Mucosa of descending colon (tissue), 3 donors: ENCODE data around the gene FOXK2. TPM values are rescaled to one million over a fixed set of nuclear protein-coding genes. Genes with fewer than 3 reads are reported as not detected.
"Not testable (repeated sequence)": the region's sequence is repeated elsewhere in the genome, so short reads cannot be mapped to it uniquely, and the experiment has no call there.

Experiments used
- ATAC-seq: fragments of 200-7000 bp; cut with Tn5 transposase; one replicate; pipeline ENCODE4 v1.9.1; 2020; ENCODE audit warnings: mild to moderate bottlenecking, moderate library complexity
- DNase-seq, 3 donors: peaks; one replicate each; pipeline ENCODE4 v3.0.0-alpha.2; 2020
- H3K36me3 ChIP-seq: fragments of 200-600 bp; one replicate; pipeline ENCODE4 v1.8.0; 2021; ENCODE audit warnings: low read depth, mild to moderate bottlenecking
- H3K4me1 ChIP-seq: fragments of 200-600 bp; one replicate; pipeline ENCODE4 v1.8.0; 2021; ENCODE audit warnings: low read depth, mild to moderate bottlenecking
- H3K4me3 ChIP-seq: fragments of 200-600 bp; one replicate; pipeline ENCODE4 v1.8.0; 2021; ENCODE audit warnings: mild to moderate bottlenecking
- H3K9me3 ChIP-seq: fragments of 200-600 bp; one replicate; pipeline ENCODE4 v1.8.0; 2021; ENCODE audit warnings: mild to moderate bottlenecking
- CTCF ChIP-seq: fragments of 200-600 bp; IDR thresholded peaks from one replicate; pipeline ENCODE4 v1.8.0; 2022; ENCODE audit warnings: antibody characterized with exemption, mild to moderate bottlenecking
- intact Hi-C, 2 donors: fragments of 100-400 bp; cut with DNase I in 1 of 2; cut with micrococcal nuclease in 1 of 2; formaldehyde crosslinking; loops; one replicate each; pipeline versions ENCODE4 v1.11.0 to v1.11.1; 2022; cut with DNase I, micrococcal nuclease
- total RNA-seq, 3 donors: library from RNA; stranded (reverse); fragmentation: NEBNext Ultra II Directional in 2 of 3; extraction: Animal tissue kit (Norgen Biotek cat#: 25700) in 2 of 3; gene quantifications; one replicate each; pipeline versions ENCODE4 v1.2.1 to v1.2.4, GENCODE V29; 2021 to 2023
- donor health status: DM: no; HTN: no; CAD: no; lungs with moderate emphysema.
- donor health status: DM: no; HTN: no; CAD: no.
- donor health status: DM: no; HTN: yes; CAD: no.

Gene FOXK2
- total RNA-seq, 3 donors from 2014 or later: 39.7 to 62.3 (median 43.5) TPM

DNA sequence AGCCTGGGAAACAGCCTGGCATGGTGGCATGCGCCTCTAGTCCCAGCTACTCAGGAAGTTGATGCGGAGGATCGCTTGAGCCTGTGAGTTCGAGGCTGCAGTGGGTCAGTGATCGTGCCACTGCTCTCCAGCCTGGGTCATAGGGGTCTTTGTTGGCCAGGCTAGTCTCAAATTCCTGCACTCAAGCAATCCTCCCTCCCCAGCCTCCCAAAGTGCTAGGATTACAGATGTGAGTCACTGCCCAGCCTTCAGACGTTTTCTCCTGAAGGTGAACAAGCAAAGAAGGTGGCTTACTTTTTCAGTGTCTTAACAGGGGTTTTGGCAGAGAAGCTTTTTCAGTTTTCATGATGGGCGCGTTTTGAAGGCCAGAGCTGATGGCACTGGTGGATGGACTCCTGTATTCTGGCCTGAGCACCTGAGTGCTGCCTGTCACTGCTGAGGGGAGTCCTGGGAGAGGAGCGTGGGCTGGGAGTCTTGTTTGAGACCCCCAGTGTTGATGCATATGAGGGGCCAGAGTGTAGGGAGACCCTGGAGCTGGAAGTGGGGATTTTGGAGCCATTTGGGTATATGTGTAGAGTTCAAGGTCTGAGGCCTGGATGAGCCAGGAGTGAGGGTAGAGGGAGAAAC, 41.4 kb downstream of the FOXK2 start:
- DNase-seq (no peak), ATAC-seq (no peak)
- intact Hi-C loops: no loop called here
- no peaks in the 10 kb centered on the region for H3K36me3 ChIP-seq
- H3K4me3 ChIP-seq: no peak overlapping the region
- no peak for TF ChIP-seq CTCF
- peaks cover 30% of the 10 kb centered on the region for H3K4me1 ChIP-seq
- H3K9me3 ChIP-seq: no peaks in the 10 kb centered on the region

GRCh38 chr17:82561429-82562035, 42.0 kb downstream of the FOXK2 start:
- no peak for DNase-seq
- intact Hi-C loops: no loop called here
- H3K9me3 ChIP-seq: no peaks in the 10 kb centered on the region
- ATAC-seq: no peak
- no peak for TF ChIP-seq CTCF
- no peak overlapping the region for H3K4me3 ChIP-seq
- H3K36me3 ChIP-seq: no peaks in the 10 kb centered on the region
- H3K4me1 ChIP-seq: peaks cover 36% of the 10 kb centered on the region

GRCh38 chr17:82562718-82563220, 43.2 kb downstream of the FOXK2 start:
- H3K36me3 ChIP-seq, DNase-seq, H3K4me3 ChIP-seq, intact Hi-C loops, H3K9me3 ChIP-seq, ATAC-seq: not testable (repeated sequence)
- H3K4me1 ChIP-seq: peaks cover 48% of the 10 kb centered on the region

GRCh38 chr17:82563318-82563717, 43.8 kb downstream of the FOXK2 start:
- Histone ChIP-seq H3K36me3 (no peaks in the 10 kb centered on the region), H3K4me3 (no peak overlapping the region), H3K4me1 (peaks cover 54% of the 10 kb centered on the region), H3K9me3 (no peaks in the 10 kb centered on the region)
- intact Hi-C loops: no loop called here
- DNase-seq: no peak
- no peak for ATAC-seq
- no peak for TF ChIP-seq CTCF

DNA sequence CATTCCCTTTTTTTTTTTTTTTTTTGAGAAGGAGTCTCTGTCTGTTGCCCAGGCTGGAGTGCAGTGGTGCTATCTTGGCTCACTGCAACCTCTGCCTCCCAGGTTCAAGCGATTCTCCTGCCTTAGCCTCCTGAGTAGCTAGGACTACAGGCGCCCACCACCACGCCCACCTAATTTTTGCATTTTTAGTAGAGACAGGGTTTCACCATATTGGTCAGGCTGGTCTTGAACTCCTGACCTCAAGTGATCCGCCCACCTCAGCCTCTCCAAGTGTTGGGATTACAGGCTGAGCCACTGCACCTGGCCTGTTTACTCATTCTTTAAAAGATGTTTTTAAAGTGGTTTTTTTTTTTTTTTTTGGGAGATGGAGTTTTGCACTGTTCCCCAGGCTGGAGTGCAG, 44.2 kb downstream of the FOXK2 start:
- DNase-seq, ATAC-seq, H3K4me3 ChIP-seq, intact Hi-C loops, H3K36me3 ChIP-seq, H3K9me3 ChIP-seq: not testable (repeated sequence)
- peaks cover 54% of the 10 kb centered on the region for H3K4me1 ChIP-seq

DNA sequence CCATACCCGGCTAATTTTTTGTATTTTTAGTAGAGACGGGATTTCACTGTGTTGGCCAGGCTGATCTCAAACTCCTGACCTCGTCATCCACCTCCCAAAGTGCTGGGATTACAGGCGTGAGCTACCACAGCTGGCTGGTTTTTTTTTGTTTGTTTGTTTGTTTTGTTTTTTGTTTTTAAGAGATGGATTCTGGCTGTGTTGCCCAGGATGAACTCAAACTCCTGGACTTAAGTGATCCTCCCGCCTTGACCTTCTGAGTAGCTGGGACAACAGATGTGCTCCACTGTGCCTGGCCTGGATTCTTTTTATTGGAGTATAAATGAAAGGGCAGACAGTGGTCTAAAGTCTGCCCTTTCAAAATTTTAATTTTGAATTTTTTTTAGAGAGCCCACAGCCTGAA, 44.7 kb downstream of the FOXK2 start:
- ATAC-seq: no peak
- no peak overlapping the region for H3K4me3 ChIP-seq
- no peaks in the 10 kb centered on the region for H3K36me3 ChIP-seq
- no peak for TF ChIP-seq CTCF
- intact Hi-C loops: no loop called here
- H3K9me3 ChIP-seq: no peaks in the 10 kb centered on the region
- peaks cover 53% of the 10 kb centered on the region for H3K4me1 ChIP-seq
- no peak for DNase-seq
